Adrenal gland (tissue), 12 donors: ENCODE data around the gene ENOX1. TPM values are rescaled to one million over a fixed set of nuclear protein-coding genes. Genes with fewer than 3 reads are reported as not detected.

Experiments used
- DNase-seq, 7 donors: peaks; one replicate each; pipeline ENCODE4 v3.0.0-alpha.2; 2019 to 2020
- H3K27ac ChIP-seq, 5 donors: fragments of 200-600 bp; sonication (generic) in 4 of 5; 1 replicate in 3 of 5; 2 replicates in 2 of 5; pipeline versions ENCODE4 v1.5.1 to v1.8.0; 2016 to 2020; ENCODE audit warnings: mild to moderate bottlenecking in 1 of 5
- H3K27me3 ChIP-seq: fragments of 200-600 bp; 2 replicates; pipeline ENCODE4 v1.8.0; 2021
- H3K36me3 ChIP-seq, 2 donors: fragments of 200-600 bp; replicated peaks in 1 of 2; 1 replicate in 1 of 2; 2 replicates in 1 of 2; pipeline versions ENCODE4 v1.5.1 to v1.8.0; 2018 to 2022
- H3K4me1 ChIP-seq, 2 donors: fragments of 200-600 bp; replicated peaks in 1 of 2; 1 replicate in 1 of 2; 2 replicates in 1 of 2; pipeline versions ENCODE4 v1.5.1 to v1.8.0; 2018 to 2021
- H3K4me3 ChIP-seq, 4 donors: fragments of 200-600 bp; sonication (generic) in 3 of 4; one replicate each; pipeline ENCODE4 v1.5.1; 2016 to 2018
- H3K9me3 ChIP-seq, 3 donors: fragments of 200-600 bp; sonication (generic) in 1 of 3; replicated peaks in 1 of 3; 1 replicate in 2 of 3; 2 replicates in 1 of 3; pipeline versions ENCODE4 v1.5.1 to v1.8.0; 2016 to 2021
- CTCF ChIP-seq, 6 experiments: fragments of 450-650 bp in 4 of 6; fragments of 200-600 bp in 2 of 6; sonication (generic) in 1 of 6; IDR thresholded peaks; 1 replicate in 5 of 6; 2 replicates in 1 of 6; pipeline versions ENCODE4 v1.5.1 to v1.8.0; 2016 to 2021; ENCODE audit warnings: antibody characterized with exemption in 6 of 6, mild to moderate bottlenecking in 2 of 6, moderate library complexity in 1 of 6
- POLR2A ChIP-seq, 2 donors: fragments of 450-650 bp; IDR thresholded peaks; one replicate each; pipeline ENCODE4 v1.6.1; 2017; ENCODE audit warnings: antibody characterized with exemption in 2 of 2, mild to moderate bottlenecking in 2 of 2, moderate library complexity in 1 of 2
- WGBS, 4 donors: extraction: QIAGEN DNeasy Blood & Tissue Kit in 2 of 4; methylation state at CpG; one replicate each; pipeline versions ENCODE4 v1.1.5 to v1.1.7; 2013 to 2017; 5-methylcytosine and 5-hydroxymethylcytosine counted together
- intact Hi-C, 2 donors: fragments of 100-400 bp; cut with DNase I; formaldehyde crosslinking; loops; one replicate each; pipeline versions ENCODE4 v1.14.1 to v1.15.0; 2022 to 2023
- polyA plus RNA-seq, 3 donors: library from polyadenylated mRNA; stranded (reverse); fragments of 200-250 nt in 2 of 3; fragments of 350-450 nt in 1 of 3; fragmentation: Illumina TruSeq in 1 of 3; extraction: RNeasy Lipid Tissue Mini Kit (QIAGEN cat#74804) in 1 of 3; gene quantifications; one replicate each; pipeline ENCODE4 v1.2.3, GENCODE V29; 2013 to 2014
- total RNA-seq, 9 donors: library from RNA; depleted of rRNA in 4 of 9; stranded (reverse); fragments of >200 nt in 4 of 9; fragments of 120-200 nt in 1 of 9; fragmentation: NEBNext Ultra II Directional in 1 of 9; extraction: Animal tissue kit (Norgen Biotek cat#: 25700) in 1 of 9; gene quantifications; one replicate each; pipeline versions ENCODE4 v1.1.0 to v1.2.4, GENCODE V29; 2013 to 2023
- donor health status: healthy with polysubstance abuse.
- donor health status: Bipolar disorder and iron deficiency.
- donor health status: DM: yes; HTN: yes; CAD: no.
- donor health status: DM: no; HTN: no; CAD: no.
- donor health status: DM: no; HTN: no; CAD: no.
- donor health status: DM: yes; HTN: yes; CAD: no.

The ENOX1 gene
- total and polyA plus RNA-seq, 12 donors: 0.25 to 5.8 (median 1.6) TPM

- Histone ChIP-seq H3K27me3 (no peaks in the 10 kb centered on the region), H3K36me3 (no peaks in the 10 kb centered on the region), H3K27ac (no peak overlapping the region), H3K9me3 (no peaks in the 10 kb centered on the region), H3K4me3 (no peak overlapping the region), H3K4me1 (no peaks in the 10 kb centered on the region)
- TF ChIP-seq CTCF (IDR thresholded peaks at IDR 0.05) (no peak), POLR2A (IDR thresholded peaks at IDR 0.05) (no peak)
- 84 to 95% (median 86%) methylated on average over 3 of the region's 3 CpGs for WGBS, 4 donors
- no peak for DNase-seq
- intact Hi-C loops: no loop called here
Observed at GRCh38 chr13:43397111-43397510, 389.7 kb downstream of the ENOX1 start.

- Histone ChIP-seq H3K4me3 (no peak overlapping the region), H3K4me1 (no peaks in the 10 kb centered on the region), H3K27me3 (no peaks in the 10 kb centered on the region), H3K36me3 (no peaks in the 10 kb centered on the region), H3K9me3 (no peaks in the 10 kb centered on the region), H3K27ac (no peak overlapping the region)
- intact Hi-C loops: no loop called here
- no peak for DNase-seq
- WGBS, 4 donors: 40 to 49% (median 46%) methylated on average over 5 of the region's 5 CpGs
- TF ChIP-seq CTCF (IDR thresholded peaks at IDR 0.05): no peak
- TF ChIP-seq POLR2A (IDR thresholded peaks at IDR 0.05): no peak
Observed at GRCh38 chr13:43391036-43391435, 395.7 kb downstream of the ENOX1 start.

GRCh38 chr13:43390619-43391018 lies 396.2 kb downstream of the ENOX1 start:
- intact Hi-C loops: no loop called here
- Histone ChIP-seq H3K36me3 (no peaks in the 10 kb centered on the region), H3K9me3 (no peaks in the 10 kb centered on the region), H3K4me3 (no peak overlapping the region), H3K4me1 (no peaks in the 10 kb centered on the region), H3K27ac (no peak overlapping the region), H3K27me3 (no peaks in the 10 kb centered on the region)
- DNase-seq: no peak
- WGBS, 4 donors: 58 to 71% (median 66%) methylated on average over 4 of the region's 4 CpGs
- TF ChIP-seq POLR2A (IDR thresholded peaks at IDR 0.05) (no peak), CTCF (IDR thresholded peaks at IDR 0.05) (no peak)

- Histone ChIP-seq H3K9me3 (no peaks in the 10 kb centered on the region), H3K4me3 (no peak overlapping the region), H3K4me1 (no peaks in the 10 kb centered on the region), H3K36me3 (no peaks in the 10 kb centered on the region), H3K27me3 (no peaks in the 10 kb centered on the region), H3K27ac (no peak overlapping the region)
- intact Hi-C loops: no loop called here
- no peak for DNase-seq
- TF ChIP-seq CTCF (IDR thresholded peaks at IDR 0.05): no peak
- TF ChIP-seq POLR2A (IDR thresholded peaks at IDR 0.05): no peak
- 70 to 80% (median 73%) methylated on average over 4 of the region's 4 CpGs for WGBS, 4 donors
Observed at GRCh38 chr13:43389983-43390382, 396.8 kb downstream of the ENOX1 start.
